Psoas muscle (tissue), 8 donors: Measurements from ENCODE around the gene LAMA3. TPM values are rescaled to one million over a fixed set of nuclear protein-coding genes. Genes with fewer than 3 reads are reported as not detected.

Experiments used
- ATAC-seq, 4 donors: fragments of 200-7000 bp; cut with Tn5 transposase; one replicate each; pipeline ENCODE4 v1.9.1; 2020; ENCODE audit warnings: moderate library complexity in 3 of 4, mild to moderate bottlenecking in 2 of 4
- DNase-seq, 2 donors: peaks; one replicate each; pipeline ENCODE4 v3.0.0-alpha.2; 2020
- H3K27ac ChIP-seq: fragments of 200-600 bp; one replicate; pipeline ENCODE4 v1.8.0; 2022
- H3K27me3 ChIP-seq, 3 donors: fragments of 200-600 bp in 1 of 3; one replicate each; pipeline versions ENCODE4 v1.6.1 to v1.8.0; 2013 to 2022; ENCODE audit warnings: low read length in 2 of 3, mild to moderate bottlenecking in 2 of 3, moderate library complexity in 1 of 3; ENCODE audit not compliant: insufficient read depth in 3 of 3
- H3K36me3 ChIP-seq, 2 donors: fragments of 200-600 bp in 1 of 2; one replicate each; pipeline versions ENCODE4 v1.6.1 to v1.8.0; 2013 to 2022; ENCODE audit warnings: low read depth in 1 of 2, mild to moderate bottlenecking in 1 of 2, moderate library complexity in 1 of 2; ENCODE audit not compliant: insufficient read depth in 1 of 2
- H3K4me1 ChIP-seq: fragments of 200-600 bp; one replicate; pipeline ENCODE4 v1.8.0; 2022
- H3K4me3 ChIP-seq: fragments of 200-600 bp; one replicate; pipeline ENCODE4 v1.8.0; 2022; ENCODE audit warnings: mild to moderate bottlenecking
- H3K9me3 ChIP-seq: fragments of 200-600 bp; one replicate; pipeline ENCODE4 v1.8.0; 2022
- CTCF ChIP-seq: fragments of 200-600 bp; IDR thresholded peaks from one replicate; pipeline ENCODE4 v1.8.0; 2022; ENCODE audit warnings: antibody characterized with exemption
- WGBS, 3 donors: extraction: QIAGEN DNeasy Blood & Tissue Kit; methylation state at CpG; one replicate each; pipeline versions ENCODE4 v1.1.6 to v1.1.7; 2013; 5-methylcytosine and 5-hydroxymethylcytosine counted together
- intact Hi-C, 2 donors: fragments of 100-400 bp; cut with DNase I; formaldehyde crosslinking; loops; one replicate each; pipeline versions ENCODE4 v1.11.0 to v1.14.2; 2022
- polyA plus RNA-seq, 3 donors: library from polyadenylated mRNA; stranded (reverse); fragments of 200-250 nt; gene quantifications; one replicate each; pipeline ENCODE4 v1.2.3, GENCODE V29; 2013
- total RNA-seq, 4 donors: library from RNA; stranded (reverse); fragmentation: NEBNext Ultra II Directional in 2 of 4; extraction: Animal tissue kit (Norgen Biotek cat#: 25700) in 2 of 4; gene quantifications; one replicate each; pipeline versions ENCODE4 v1.2.1 to v1.2.4, GENCODE V29; 2021 to 2023
- donor health status: healthy with polysubstance abuse.
- donor health status: DM: no; HTN: no; CAD: no; lungs with moderate emphysema.
- donor health status: Bipolar disorder and iron deficiency.
- donor health status: healthy.
- donor health status: DM: yes; HTN: yes; CAD: no.
- donor health status: DM: no; HTN: no; CAD: no.
- donor health status: DM: no; HTN: no; CAD: no.
- donor health status: DM: yes; HTN: yes; CAD: no.

The LAMA3 gene
- total and polyA plus RNA-seq, 7 donors = 0.49 to 4.2 (median 1.8) TPM

GRCh38 chr18:23938901-23939341, 249.7 kb downstream of the LAMA3 start:
- intact Hi-C loops = no loop called here
- H3K9me3 ChIP-seq = no peaks in the 10 kb centered on the region
- ATAC-seq (no peak), DNase-seq (no peak)
- H3K27me3 ChIP-seq = no peaks in the 10 kb centered on the region
- WGBS, 3 donors = 71 to 85% (median 74%) methylated on average over 5 of the region's 5 CpGs
- H3K4me3 ChIP-seq = no peak overlapping the region
- no peaks in the 10 kb centered on the region for H3K4me1 ChIP-seq
- H3K27ac ChIP-seq = no peak overlapping the region
- H3K36me3 ChIP-seq = no peaks in the 10 kb centered on the region
- TF ChIP-seq CTCF = no peak

GRCh38 chr18:23939366-23939765, 250.1 kb downstream of the LAMA3 start:
- Histone ChIP-seq H3K27ac (no peak overlapping the region), H3K36me3 (no peaks in the 10 kb centered on the region), H3K4me3 (no peak overlapping the region), H3K27me3 (no peaks in the 10 kb centered on the region), H3K9me3 (no peaks in the 10 kb centered on the region), H3K4me1 (no peaks in the 10 kb centered on the region)
- DNase-seq (no peak), ATAC-seq (no peak)
- TF ChIP-seq CTCF = no peak
- intact Hi-C loops = no loop called here
- 73 to 87% (median 74%) methylated on average over 4 of the region's 4 CpGs for WGBS, 3 donors

- Histone ChIP-seq H3K36me3 (no peaks in the 10 kb centered on the region), H3K27me3 (no peaks in the 10 kb centered on the region), H3K27ac (no peak overlapping the region), H3K4me3 (no peak overlapping the region), H3K9me3 (no peaks in the 10 kb centered on the region), H3K4me1 (no peaks in the 10 kb centered on the region)
- intact Hi-C loops = no loop called here
- no peak for TF ChIP-seq CTCF
- DNase-seq = no peak
- no peak for ATAC-seq
- WGBS, 3 donors = 78 to 81% (median 81%) methylated on average over 5 to 7 of the region's 7 CpGs
Measured at GRCh38 chr18:23939896-23940295, 250.6 kb downstream of the LAMA3 start.

- Histone ChIP-seq H3K27me3 (no peaks in the 10 kb centered on the region), H3K4me1 (no peaks in the 10 kb centered on the region), H3K4me3 (no peak overlapping the region), H3K36me3 (no peaks in the 10 kb centered on the region), H3K27ac (no peak overlapping the region), H3K9me3 (no peaks in the 10 kb centered on the region)
- 63 to 76% (median 73%) methylated on average over 3 of the region's 3 CpGs for WGBS, 3 donors
- TF ChIP-seq CTCF = no peak
- intact Hi-C loops = no loop called here
- DNase-seq (no peak), ATAC-seq (no peak)
Measured at GRCh38 chr18:23941791-23942190, 252.5 kb downstream of the LAMA3 start.

GRCh38 chr18:23943104-23943503, 253.9 kb downstream of the LAMA3 start:
- WGBS, 3 donors = 73 to 80% (median 80%) methylated on average over 6 of the region's 6 CpGs
- intact Hi-C loops = no loop called here
- Histone ChIP-seq H3K27ac (no peak overlapping the region), H3K4me1 (no peaks in the 10 kb centered on the region), H3K4me3 (no peak overlapping the region), H3K36me3 (no peaks in the 10 kb centered on the region), H3K27me3 (no peaks in the 10 kb centered on the region), H3K9me3 (no peaks in the 10 kb centered on the region)
- ATAC-seq (no peak), DNase-seq (no peak)
- TF ChIP-seq CTCF = no peak
